Measurements from ENCODE around the gene CTSW.
"Not testable (repeated sequence)": the region's sequence is repeated elsewhere in the genome, so short reads cannot be mapped to it uniquely, and the experiment has no call there.

CTSW gene

GRCh38 chr11:65886826-65887722 lies 7.4 kb downstream of the CTSW start:
- no peak for DNase-seq

- DNase-seq: no peak
Observed at GRCh38 chr11:65887723-65888162, 8.1 kb downstream of the CTSW start.

DNA sequence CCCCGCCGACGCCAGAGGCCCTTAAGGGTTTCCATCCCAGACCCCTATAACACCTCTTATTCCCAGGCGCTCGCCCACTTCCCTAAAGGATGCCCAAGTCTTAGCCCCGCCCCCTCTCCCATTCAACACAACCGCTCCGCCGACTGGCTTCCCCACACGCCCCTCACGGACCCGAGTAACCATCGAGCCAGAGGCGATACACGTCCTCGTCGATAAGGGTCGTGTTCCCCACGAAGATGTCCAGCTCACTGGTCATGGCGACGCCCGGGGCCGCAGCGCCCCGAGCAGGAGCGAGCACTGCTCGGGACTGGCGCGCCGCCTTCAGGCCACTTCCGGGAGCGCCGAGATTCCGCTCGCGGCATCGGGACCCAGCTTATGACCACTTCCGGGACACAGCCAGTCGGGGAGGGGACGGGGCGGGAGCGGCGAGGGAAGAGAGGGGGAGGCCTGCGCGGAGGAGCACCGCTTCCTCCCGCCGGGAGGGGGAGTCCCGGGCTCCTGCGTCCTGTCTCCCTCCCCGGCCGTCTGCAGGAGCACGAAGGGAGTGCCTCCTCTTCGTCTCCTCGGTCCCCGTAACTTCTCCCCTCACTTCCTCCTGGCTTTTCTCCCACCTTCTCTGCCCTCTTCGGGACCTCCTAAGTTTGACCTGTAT lies 8.7 kb downstream of the CTSW start, which contains the start of gene FIBP:
Gene FIBP (minus strand): TSS at position 309 of the 652 bp plus-strand sequence. CDS start 53 bp downstream, at position 256.
- peak; percentile 90 for DNase-seq

DNA sequence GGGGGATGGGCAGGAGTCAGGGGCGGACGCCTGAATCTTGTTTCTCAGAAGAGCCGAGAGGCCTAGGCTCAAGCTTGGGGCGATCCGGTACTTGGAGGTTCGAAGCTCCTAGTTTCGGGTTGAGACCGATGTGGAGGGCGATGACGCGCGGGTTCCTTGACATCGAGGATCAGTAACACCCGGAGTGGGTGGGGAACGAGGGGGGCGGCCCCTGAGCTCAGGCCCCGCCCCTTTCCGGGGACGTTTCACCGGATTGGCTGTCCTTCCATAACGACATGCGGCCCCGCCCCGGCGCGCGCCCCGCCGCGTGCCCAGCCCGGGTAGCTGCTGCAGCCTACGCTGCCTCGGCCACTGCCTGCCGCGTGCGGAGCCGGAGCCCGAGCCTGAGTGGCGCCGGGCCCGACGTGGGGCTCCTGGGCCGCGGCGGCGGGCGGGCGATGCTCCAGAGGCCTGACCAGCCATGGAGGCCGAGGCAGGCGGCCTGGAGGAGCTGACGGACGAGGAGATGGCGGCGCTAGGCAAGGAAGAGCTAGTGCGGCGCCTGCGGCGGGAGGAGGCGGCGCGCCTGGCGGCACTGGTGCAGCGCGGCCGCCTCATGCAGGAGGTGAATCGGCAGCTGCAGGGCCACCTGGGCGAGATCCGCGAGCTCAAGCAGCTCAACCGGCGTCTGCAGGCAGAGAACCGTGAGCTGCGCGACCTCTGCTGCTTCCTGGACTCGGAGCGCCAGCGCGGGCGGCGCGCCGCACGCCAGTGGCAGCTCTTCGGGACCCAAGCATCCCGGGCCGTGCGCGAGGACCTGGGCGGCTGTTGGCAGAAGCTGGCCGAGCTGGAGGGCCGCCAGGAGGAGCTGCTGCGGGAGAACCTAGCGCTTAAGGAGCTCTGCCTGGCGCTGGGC lies 10.9 kb downstream of the CTSW start, which contains the start of gene CCDC85B:
Gene CCDC85B (plus strand): TSS at position 350 of the 895 bp plus-strand sequence. CDS start 111 bp downstream, at position 461.
- peak; percentile 98 for DNase-seq

GRCh38 chr11:65891219-65892136 lies 11.8 kb downstream of the CTSW start:
- no peak for DNase-seq

DNA sequence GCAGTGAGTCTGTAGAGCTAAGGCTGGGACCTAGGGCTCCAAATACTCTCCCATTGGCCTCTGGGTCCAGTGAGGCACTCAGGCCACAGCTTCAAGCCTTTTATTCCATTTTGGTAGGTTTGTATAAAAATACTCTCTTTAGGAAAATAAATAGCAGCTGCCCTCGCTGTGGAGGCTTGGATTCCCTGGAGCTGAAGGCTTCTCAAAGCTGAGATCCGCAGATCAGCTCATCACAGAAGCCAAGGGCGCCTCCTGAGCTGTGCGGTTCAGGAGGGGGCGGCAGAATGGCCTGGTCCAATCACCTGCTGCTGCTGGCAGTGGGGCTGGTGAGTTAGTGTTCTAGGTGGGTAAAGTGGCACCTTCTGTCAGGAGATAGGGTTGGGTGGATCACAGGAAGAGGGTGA lies 12.5 kb downstream of the CTSW start:
- not testable (repeated sequence) for DNase-seq

- DNase-seq: no peak
Observed at GRCh38 chr11:65892661-65893317, 13.2 kb downstream of the CTSW start.

GRCh38 chr11:65894034-65894591 lies 14.5 kb downstream of the CTSW start:
- DNase-seq: peak; percentile 35

DNA sequence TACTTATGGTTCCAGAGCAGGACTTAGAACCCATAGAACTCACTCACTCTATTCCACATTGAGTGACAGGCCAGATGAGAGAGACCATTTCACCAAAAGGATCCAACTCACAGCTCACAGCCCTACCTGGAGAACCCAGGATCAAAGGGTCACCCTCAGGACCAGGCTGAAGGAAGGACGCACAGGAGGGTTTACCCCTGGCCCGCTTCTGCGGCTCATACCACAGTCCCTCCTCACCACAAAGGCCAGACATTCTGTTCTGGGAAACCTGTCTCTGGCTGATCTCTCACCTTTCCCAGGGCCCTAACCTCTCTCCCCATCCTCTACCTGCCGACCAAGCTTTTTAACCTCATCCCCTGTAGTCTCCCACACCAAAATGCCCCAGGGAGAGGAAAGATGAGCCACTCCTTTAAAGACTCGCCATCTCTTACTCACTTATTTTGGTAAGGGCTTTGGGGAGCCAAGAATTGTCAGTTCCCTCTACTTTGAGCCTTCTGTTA lies 15.9 kb downstream of the CTSW start:
- DNase-seq: no peak

DNA sequence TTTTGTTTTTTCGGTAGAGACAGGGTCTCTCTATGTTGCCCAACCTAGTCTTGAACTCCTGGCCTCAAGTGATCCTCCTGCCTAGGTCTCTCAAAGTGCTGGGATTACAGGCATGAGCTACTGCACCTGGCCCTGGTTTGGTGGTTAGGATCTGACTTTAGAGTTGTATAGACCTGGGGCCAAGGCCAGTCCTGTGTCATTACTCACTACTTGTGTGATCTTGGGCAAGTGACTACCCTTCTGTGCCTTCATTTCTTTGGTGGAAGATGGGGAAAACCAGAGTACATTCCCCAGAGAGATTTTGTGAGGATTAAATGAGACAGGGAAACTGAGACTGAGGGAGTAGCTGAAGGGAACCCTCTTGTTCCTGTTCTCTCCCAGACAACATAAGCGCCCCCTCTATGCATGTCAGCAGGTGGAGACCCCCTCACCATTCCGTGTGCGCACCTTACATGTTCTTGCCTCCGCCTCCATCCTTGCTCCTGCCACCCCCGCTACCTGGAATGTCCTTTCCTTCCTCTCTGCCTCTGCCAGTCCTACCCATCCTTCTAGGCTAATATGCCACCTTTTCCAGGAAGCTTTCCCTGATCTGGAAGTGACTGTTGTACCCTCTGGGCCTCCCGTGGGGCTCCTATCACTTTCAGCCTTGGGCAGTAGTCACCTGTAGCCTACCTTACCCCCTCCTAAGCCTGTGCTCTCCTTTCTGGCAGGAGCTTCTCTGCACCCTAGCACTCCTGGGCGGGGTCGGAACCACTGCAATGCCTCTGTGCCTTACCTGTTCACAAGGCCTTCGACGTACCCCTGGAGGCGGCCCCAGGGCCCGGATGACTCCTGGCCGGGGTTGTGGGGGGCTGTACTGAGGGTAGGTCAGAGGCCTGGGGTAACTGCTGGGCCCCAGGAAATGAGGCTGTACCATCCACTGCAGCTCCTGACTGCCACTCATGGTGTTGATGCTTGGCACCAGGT lies 16.7 kb downstream of the CTSW start:
- no peak for DNase-seq

DNA sequence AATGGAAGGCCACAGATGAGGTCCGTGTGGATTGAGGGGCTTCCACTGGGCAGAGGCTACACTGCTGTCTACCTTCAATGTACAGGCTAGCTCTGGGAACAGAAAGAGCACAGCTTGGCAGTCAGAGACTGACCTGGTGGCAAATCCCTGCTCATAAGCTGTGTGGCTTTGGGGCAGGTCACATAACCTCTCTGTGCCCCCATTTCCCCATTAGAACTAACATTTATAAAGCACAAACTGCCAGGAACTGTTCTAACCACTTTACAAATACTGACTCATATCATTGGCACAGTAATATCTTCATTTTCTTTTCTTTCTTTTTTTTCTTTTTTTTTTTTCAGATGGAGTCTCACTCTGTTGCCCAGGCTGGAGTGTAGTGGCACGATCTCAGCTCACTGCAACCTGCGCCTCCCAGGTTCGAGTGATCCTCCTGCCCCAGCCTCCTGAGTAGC lies 17.4 kb downstream of the CTSW start:
- DNase-seq: no peak

- DNase-seq: no peak
Observed at GRCh38 chr11:65898656-65899355, 19.2 kb downstream of the CTSW start.

DNA sequence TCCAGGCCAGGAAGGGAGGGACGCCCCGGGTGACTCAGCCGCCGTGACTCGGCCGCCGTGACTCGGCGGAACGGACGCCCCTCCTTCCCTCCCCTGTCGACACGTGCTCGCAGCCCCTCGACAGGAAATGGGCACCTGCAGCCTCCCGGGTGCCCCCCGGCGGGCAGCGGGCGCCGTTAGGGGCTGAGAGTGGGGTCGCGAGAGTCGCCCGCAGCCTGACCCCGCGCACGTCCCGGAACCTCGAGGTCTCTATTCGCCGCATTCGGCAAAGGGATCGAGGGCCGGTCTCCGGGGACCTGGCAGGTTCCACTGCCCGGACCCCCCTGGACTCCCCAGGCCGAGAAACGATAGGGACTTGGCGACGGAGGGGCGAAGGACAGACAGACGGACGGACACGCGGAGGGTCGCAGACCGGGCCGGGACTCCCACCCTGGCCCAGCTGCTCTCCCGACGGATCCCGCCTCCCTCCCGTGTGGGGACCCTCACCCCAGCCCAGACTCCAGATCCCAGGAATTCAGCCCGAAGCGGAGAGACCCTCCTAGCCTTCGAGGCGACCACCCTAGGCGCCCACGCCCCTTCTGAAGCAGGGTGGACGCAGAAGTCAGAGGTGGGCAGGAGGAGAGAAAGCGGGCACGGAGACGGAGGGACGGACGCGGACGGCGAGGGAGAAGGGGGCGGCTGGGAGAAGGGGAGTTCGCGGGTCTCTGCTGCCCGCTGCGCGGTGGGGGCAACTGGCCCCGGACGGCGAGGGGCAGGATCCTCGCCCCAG lies 19.9 kb downstream of the CTSW start:
- peak; percentile 30 for DNase-seq

DNA sequence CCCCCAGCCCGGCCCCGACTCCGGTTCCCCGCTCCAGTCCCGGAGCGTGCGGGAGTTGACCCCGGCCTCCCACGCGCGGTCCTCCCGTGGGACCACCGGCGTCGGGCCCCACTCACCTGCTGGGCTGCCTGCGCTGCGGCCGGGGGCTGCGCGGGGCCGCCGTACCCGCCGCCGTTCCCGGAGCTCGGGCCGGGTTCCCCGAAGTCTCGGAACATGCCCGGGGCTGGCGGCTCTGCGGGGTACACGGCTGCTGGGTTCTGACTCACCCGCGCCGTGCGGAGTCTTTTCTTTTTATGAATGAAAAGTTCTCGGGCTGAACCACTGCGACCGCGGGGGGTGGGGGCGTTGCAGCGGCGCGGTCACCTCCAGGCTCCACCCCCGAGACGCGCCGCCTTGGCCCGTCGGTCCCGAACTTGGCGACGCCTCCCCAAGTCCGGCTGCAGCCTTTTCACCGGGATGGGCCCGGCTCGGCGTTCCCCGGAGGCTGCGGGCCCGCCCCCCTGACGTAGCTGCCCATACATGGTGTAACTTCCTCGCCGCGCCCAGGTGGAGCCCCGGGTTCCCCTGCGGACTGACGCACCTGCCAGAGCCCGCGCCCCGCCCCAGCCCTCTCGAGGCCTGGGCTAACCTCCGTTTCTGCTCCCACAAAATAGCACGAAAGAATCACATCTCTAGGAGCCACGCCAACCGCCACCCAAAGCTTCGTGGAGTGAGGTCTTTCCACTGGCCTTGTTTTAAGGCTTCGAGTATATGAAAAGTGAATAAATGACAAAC lies 20.7 kb downstream of the CTSW start, which contains the start of gene FOSL1:
Gene FOSL1 (minus strand): TSS at position 264 of the 774 bp plus-strand sequence. CDS start 49 bp downstream, at position 215.
- peak; percentile 93 for DNase-seq

- no peak for DNase-seq
Observed at GRCh38 chr11:65900899-65901180, 21.2 kb downstream of the CTSW start.

GRCh38 chr11:65903068-65903481 lies 23.4 kb downstream of the CTSW start:
- DNase-seq: no peak

- DNase-seq: no peak
Observed at GRCh38 chr11:65903715-65904114, 24.1 kb downstream of the CTSW start.

Measured in central memory CD4-positive, alpha-beta T cell (primary cell).